GM18499 (cell line): ENCODE measurements around the gene MEGF6.

ENCODE experiments used
- ATAC-seq: cut with Tn5 transposase; IDR thresholded peaks from one replicate; pipeline ENCODE4 v1.9.1; 2021; ENCODE audit warnings: moderate number of reproducible peaks; ENCODE audit not compliant: insufficient read depth, unreplicated experiment

MEGF6 gene

GRCh38 chr1:3456964-3457909, 154.1 kb downstream of the MEGF6 start:
- ATAC-seq, result no peak

- ATAC-seq, result no peak
Observed at GRCh38 chr1:3456449-3456963, 154.8 kb downstream of the MEGF6 start.

- no peak for ATAC-seq
Observed at GRCh38 chr1:3455670-3456448, 155.4 kb downstream of the MEGF6 start.

GRCh38 chr1:3454811-3455618, 156.3 kb downstream of the MEGF6 start:
- no peak for ATAC-seq

- ATAC-seq, result no peak
Observed at GRCh38 chr1:3453891-3454810, 157.2 kb downstream of the MEGF6 start, which contains the start of gene ARHGEF16. Gene ARHGEF16, plus strand, starts transcription at chr1:3454665. Its CDS starts 8,420 bp downstream, at chr1:3463085.

GRCh38 chr1:3453203-3453761, 158.0 kb downstream of the MEGF6 start:
- no peak for ATAC-seq

GRCh38 chr1:3452866-3453175, 158.5 kb downstream of the MEGF6 start:
- ATAC-seq, result no peak

GRCh38 chr1:3451994-3452865, 159.1 kb downstream of the MEGF6 start:
- no peak for ATAC-seq

- no peak for ATAC-seq
Observed at GRCh38 chr1:3450983-3451382, 160.3 kb downstream of the MEGF6 start.

GRCh38 chr1:3450202-3450863, 161.0 kb downstream of the MEGF6 start:
- ATAC-seq, result no peak

- no peak for ATAC-seq
Observed at GRCh38 chr1:3444736-3445135, 166.6 kb downstream of the MEGF6 start.

GRCh38 chr1:3444298-3444697, 167.0 kb downstream of the MEGF6 start:
- ATAC-seq, result no peak

- ATAC-seq, result no peak
Observed at GRCh38 chr1:3443807-3444206, 167.5 kb downstream of the MEGF6 start.

GRCh38 chr1:3442901-3443300, 168.4 kb downstream of the MEGF6 start:
- ATAC-seq, result no peak

GRCh38 chr1:3442331-3442730, 169.0 kb downstream of the MEGF6 start:
- no peak for ATAC-seq

GRCh38 chr1:3441880-3442279, 169.4 kb downstream of the MEGF6 start:
- ATAC-seq, result no peak

- ATAC-seq, result no peak
Observed at GRCh38 chr1:3441410-3441847, 169.9 kb downstream of the MEGF6 start.
